Endothelial cell (in vitro differentiated cells): ENCODE results near the gene GNPDA2. TPM values are rescaled to one million over a fixed set of nuclear protein-coding genes. Genes with fewer than 3 reads are reported as not detected.

ENCODE experiments used
- DNase-seq: peaks from one replicate; pipeline ENCODE4 v3.0.0; 2021; ENCODE audit warnings: low spot score
- H3K27ac Mint-ChIP-seq: one replicate; pipeline ENCODE4 v1.8.0; 2021; ENCODE audit warnings: mixed read lengths, inconsistent platforms; ENCODE audit not compliant: unreplicated experiment
- H3K27me3 Mint-ChIP-seq: one replicate; pipeline ENCODE4 v1.8.0; 2021; ENCODE audit warnings: mild to moderate bottlenecking, moderate library complexity, mixed read lengths, inconsistent platforms; ENCODE audit not compliant: unreplicated experiment
- H3K36me3 Mint-ChIP-seq: one replicate; pipeline ENCODE4 v1.8.0; 2021; ENCODE audit warnings: mild to moderate bottlenecking, low read depth, mixed read lengths, inconsistent platforms; ENCODE audit not compliant: unreplicated experiment
- H3K4me1 Mint-ChIP-seq: one replicate; pipeline ENCODE4 v1.8.0; 2021; ENCODE audit warnings: mild to moderate bottlenecking, mixed read lengths, inconsistent platforms; ENCODE audit not compliant: unreplicated experiment
- H3K4me3 Mint-ChIP-seq: one replicate; pipeline ENCODE4 v1.8.0; 2021; ENCODE audit warnings: mild to moderate bottlenecking, mixed read lengths, inconsistent platforms; ENCODE audit not compliant: unreplicated experiment
- H3K9me3 Mint-ChIP-seq: one replicate; pipeline ENCODE4 v1.8.0; 2021; ENCODE audit warnings: mixed read lengths, inconsistent platforms; ENCODE audit not compliant: unreplicated experiment
- total RNA-seq: library from RNA; stranded (reverse); fragmentation: NEBNext Ultra II Directional; extraction: Animal tissue kit (Norgen Biotek cat#: 25700); gene quantifications from one replicate; pipeline ENCODE4 v1.2.1, GENCODE V29; 2021; ENCODE audit not compliant: unreplicated experiment
- TF ChIP-seq, protein P1 (sequence below): fragments of 200-600 bp; sonication (generic); IDR thresholded peaks from one replicate; pipeline ENCODE4 v1.5.0; 2021; ENCODE audit warnings: antibody characterized with exemption; ENCODE audit not compliant: unreplicated experiment

Gene GNPDA2
- total RNA-seq, 1 donor from 2014 or later, result 7.2 TPM

DNA sequence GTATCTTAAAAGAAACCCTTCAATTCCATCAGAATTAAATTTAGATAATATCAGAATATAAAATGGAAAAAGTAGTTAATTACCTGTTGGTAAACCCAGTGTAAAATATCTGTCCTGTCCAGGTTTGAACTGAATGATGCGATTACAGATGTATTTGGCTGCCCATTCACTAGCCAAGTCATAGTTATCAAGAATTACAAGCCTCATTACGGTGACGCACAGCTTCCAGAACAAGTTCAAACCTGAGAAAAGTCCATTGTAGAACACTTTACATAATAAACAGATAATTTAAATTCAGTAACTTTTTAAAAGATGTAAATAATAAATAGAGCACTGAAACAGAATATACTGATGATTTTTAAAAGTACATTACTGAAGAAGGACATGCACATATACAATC is 4.4 kb downstream of the GNPDA2 start:
- H3K27ac Mint-ChIP-seq, result no peak overlapping the region
- H3K36me3 Mint-ChIP-seq, result no peaks in the 10 kb centered on the region
- no peak for DNase-seq
- no peak overlapping the region for H3K4me3 Mint-ChIP-seq
- H3K4me1 Mint-ChIP-seq, result peaks cover 5% of the 10 kb centered on the region
- no peaks in the 10 kb centered on the region for H3K9me3 Mint-ChIP-seq
- TF ChIP-seq, protein P1, sequence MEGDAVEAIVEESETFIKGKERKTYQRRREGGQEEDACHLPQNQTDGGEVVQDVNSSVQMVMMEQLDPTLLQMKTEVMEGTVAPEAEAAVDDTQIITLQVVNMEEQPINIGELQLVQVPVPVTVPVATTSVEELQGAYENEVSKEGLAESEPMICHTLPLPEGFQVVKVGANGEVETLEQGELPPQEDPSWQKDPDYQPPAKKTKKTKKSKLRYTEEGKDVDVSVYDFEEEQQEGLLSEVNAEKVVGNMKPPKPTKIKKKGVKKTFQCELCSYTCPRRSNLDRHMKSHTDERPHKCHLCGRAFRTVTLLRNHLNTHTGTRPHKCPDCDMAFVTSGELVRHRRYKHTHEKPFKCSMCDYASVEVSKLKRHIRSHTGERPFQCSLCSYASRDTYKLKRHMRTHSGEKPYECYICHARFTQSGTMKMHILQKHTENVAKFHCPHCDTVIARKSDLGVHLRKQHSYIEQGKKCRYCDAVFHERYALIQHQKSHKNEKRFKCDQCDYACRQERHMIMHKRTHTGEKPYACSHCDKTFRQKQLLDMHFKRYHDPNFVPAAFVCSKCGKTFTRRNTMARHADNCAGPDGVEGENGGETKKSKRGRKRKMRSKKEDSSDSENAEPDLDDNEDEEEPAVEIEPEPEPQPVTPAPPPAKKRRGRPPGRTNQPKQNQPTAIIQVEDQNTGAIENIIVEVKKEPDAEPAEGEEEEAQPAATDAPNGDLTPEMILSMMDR, result no peak
- no peaks in the 10 kb centered on the region for H3K27me3 Mint-ChIP-seq

DNA sequence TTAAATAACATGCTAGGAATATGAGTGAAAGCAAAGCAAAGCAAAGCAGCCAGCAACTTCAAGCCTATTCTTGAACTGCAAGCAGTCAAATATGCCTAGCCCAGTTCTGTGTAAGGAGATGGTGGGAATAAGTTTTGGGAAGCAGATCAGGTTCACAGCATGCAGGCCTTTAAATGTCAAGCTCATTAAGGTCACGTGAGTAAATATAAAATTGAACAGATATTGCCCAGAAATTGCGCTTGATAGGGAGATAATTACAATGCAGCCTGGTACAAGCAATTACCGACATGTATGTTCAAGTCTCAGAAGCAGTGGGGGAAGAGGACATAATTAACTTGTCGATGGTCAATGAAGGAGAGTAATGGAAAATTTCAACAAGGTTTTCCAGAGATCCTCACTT is 6.0 kb downstream of the GNPDA2 start:
- H3K27me3 Mint-ChIP-seq, result no peaks in the 10 kb centered on the region

DNA sequence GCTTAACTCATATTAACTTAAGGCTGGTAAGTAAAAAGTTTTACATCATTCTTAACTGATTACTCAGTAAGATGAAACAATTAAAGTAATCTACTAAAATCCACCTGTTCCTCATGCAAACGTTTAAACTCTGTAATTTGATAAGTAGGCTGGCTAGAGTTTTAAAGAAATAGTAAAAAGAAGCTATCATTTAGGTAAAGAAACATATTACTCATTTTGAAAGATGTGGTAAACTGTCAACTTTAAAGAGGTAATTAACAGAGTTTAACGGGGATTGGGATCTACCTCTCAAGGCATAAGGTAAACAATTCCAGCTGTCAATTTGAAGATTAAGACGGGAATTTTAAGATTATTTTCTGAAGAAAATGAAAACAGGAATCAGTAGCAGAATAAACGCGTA is 9.8 kb downstream of the GNPDA2 start:
- H3K27ac Mint-ChIP-seq, result no peak overlapping the region
- no peak for DNase-seq
- H3K4me1 Mint-ChIP-seq, result peaks cover 5% of the 10 kb centered on the region
- H3K27me3 Mint-ChIP-seq, result no peaks in the 10 kb centered on the region
- no peak overlapping the region for H3K4me3 Mint-ChIP-seq
- H3K9me3 Mint-ChIP-seq, result no peaks in the 10 kb centered on the region
- TF ChIP-seq, protein P1, result no peak
- no peaks in the 10 kb centered on the region for H3K36me3 Mint-ChIP-seq

More for the DNA sequence above, 6.0 kb downstream of the GNPDA2 start:
- Mint-ChIP-seq H3K27ac (no peak overlapping the region), H3K4me1 (peaks cover 1% of the 10 kb centered on the region), H3K9me3 (no peaks in the 10 kb centered on the region), H3K4me3 (no peak overlapping the region), H3K36me3 (no peaks in the 10 kb centered on the region)
- TF ChIP-seq, protein P1, result no peak
- no peak for DNase-seq

DNA sequence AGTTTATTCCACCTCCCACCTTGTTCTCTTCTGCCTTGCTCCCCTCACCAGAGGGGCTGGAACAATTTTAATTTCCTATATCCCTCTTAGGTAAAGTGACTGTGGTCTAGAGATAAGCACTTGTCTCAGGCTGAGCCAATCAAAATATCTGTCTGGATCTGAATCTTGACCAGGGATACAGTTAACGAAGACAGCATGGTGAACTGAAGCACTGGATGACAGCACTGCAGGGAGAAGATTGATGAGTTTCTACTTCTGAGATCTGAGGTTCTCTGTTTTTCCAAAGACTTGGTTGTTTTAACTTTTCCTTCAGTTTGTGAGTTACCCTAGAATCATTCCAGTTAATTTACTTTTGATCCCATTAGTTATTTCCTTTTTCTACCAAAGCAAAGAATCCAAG is 13.2 kb downstream of the GNPDA2 start:
- no peaks in the 10 kb centered on the region for H3K36me3 Mint-ChIP-seq
- H3K4me1 Mint-ChIP-seq, result peaks cover 5% of the 10 kb centered on the region
- DNase-seq, result no peak
- H3K27me3 Mint-ChIP-seq, result no peaks in the 10 kb centered on the region
- H3K27ac Mint-ChIP-seq, result no peak overlapping the region
- H3K4me3 Mint-ChIP-seq, result no peak overlapping the region
- TF ChIP-seq, protein P1, result no peak
- H3K9me3 Mint-ChIP-seq, result no peaks in the 10 kb centered on the region

DNA sequence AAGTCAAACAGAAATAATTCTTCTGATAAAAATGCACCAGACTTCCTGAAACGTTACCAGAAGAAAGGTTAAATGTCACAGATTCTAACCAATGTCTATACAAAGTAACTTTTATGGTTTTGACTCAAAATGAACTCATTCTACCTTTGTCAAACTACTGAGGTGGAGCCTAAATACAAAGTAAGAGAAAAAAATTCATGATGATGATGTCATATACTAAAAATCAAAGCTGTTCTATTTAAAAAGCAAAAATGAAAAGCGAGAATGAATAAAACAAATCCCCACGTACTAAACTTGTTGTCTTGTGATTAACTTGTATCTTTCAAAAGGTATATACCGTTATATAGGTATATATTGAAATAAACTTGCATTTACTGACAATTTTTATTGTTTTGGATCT is 21.7 kb downstream of the GNPDA2 start:
- peaks cover 3% of the 10 kb centered on the region for H3K36me3 Mint-ChIP-seq
- no peaks in the 10 kb centered on the region for H3K27me3 Mint-ChIP-seq
- no peaks in the 10 kb centered on the region for H3K9me3 Mint-ChIP-seq
- H3K4me3 Mint-ChIP-seq, result no peak overlapping the region
- no peaks in the 10 kb centered on the region for H3K4me1 Mint-ChIP-seq
- TF ChIP-seq, protein P1, result no peak
- no peak overlapping the region for H3K27ac Mint-ChIP-seq
- no peak for DNase-seq
